HepG2 (cell line): Measurements from ENCODE around the gene PKNOX2. TPM values are rescaled to one million over a fixed set of nuclear protein-coding genes. Genes with fewer than 3 reads are reported as not detected.

Experiments used
- ATAC-seq: fragments of 200-7000 bp; cut with Tn5 transposase; 3 replicates; pipeline ENCODE4 v1.9.1; 2020; ENCODE audit warnings: mild to moderate bottlenecking, moderate library complexity
- BruUV-seq: library from RNA; stranded (reverse); fragments of 400-500 nt; replicated peaks from 2 replicates; lab custom pipeline; 2021; lab: Mats Ljungman, UMichigan
- CTCF ChIA-PET: fragments of 300-600 bp; formaldehyde crosslinking; extraction: SDS; loops from one replicate; lab custom pipeline; 2021; ENCODE audit warnings: low total read pairs, inconsistent platforms, low intra/inter-chr PET ratio; lab: Yijun Ruan, JAX
- POLR2A ChIA-PET: fragments of 350-600 bp; sonication (Branson Sonifier 250); formaldehyde crosslinking; loops from one replicate; lab custom pipeline; 2020; ENCODE audit warnings: antibody characterized with exemption, inconsistent platforms; lab: Yijun Ruan, JAX
- DNase-seq: peaks from one replicate; pipeline ENCODE4 v3.0.0-alpha.2; 2015; ENCODE audit warnings: low spot score
- FAIRE-seq: peaks from 3 replicates; lab custom pipeline; 2011; peaks lifted over from hg19 to GRCh38; lab: Jason Lieb, UNC
- H2AFZ ChIP-seq: one replicate; pipeline ENCODE4 v1.6.1; 2011; ENCODE audit warnings: low read length, inconsistent platforms
- H3K27ac ChIP-seq: fragments of 300-600 bp; 3 replicates; pipeline ENCODE4 v1.8.0; 2011; ENCODE audit warnings: mixed run types, mild to moderate bottlenecking, mixed read lengths, low read length, inconsistent platforms; ENCODE audit not compliant: insufficient read depth; ENCODE audit errors: extremely low read length
- H3K27me3 ChIP-seq, 2 experiments: fragments of 200-600 bp in 1 of 2; 2 replicates in 1 of 2; 3 replicates in 1 of 2; pipeline versions ENCODE4 v1.6.0 to v1.8.0; 2011; ENCODE audit warnings: low read length in 2 of 2, mild to moderate bottlenecking in 2 of 2, moderate library complexity in 2 of 2, inconsistent platforms in 1 of 2; ENCODE audit not compliant: insufficient read depth in 2 of 2, control insufficient read depth in 1 of 2
- H3K36me3 ChIP-seq, 2 experiments: fragments of 200-600 bp in 1 of 2; replicated peaks in 1 of 2; 2 replicates in 1 of 2; 3 replicates in 1 of 2; pipeline versions ENCODE4 v1.5.1 to v1.8.0; 2011; ENCODE audit warnings: low read length in 2 of 2, inconsistent platforms in 1 of 2; ENCODE audit not compliant: insufficient read depth in 2 of 2, control insufficient read depth in 1 of 2
- H3K4me1 ChIP-seq: 2 replicates; pipeline ENCODE4 v1.5.1; 2012; ENCODE audit warnings: low read length, inconsistent platforms; ENCODE audit not compliant: insufficient read depth
- H3K4me2 ChIP-seq: 2 replicates; pipeline ENCODE4 v1.6.0; 2011; ENCODE audit warnings: low read depth, low read length, inconsistent platforms
- H3K4me3 ChIP-seq, 3 experiments: fragments of 200-600 bp in 1 of 3; sonication (generic), shearing (Covaris generic) in 1 of 3; replicated peaks in 1 of 3; 2 replicates each; pipeline ENCODE4 v1.5.1; 2011 to 2016; ENCODE audit warnings: low read length in 3 of 3, inconsistent platforms in 2 of 3, low read depth in 2 of 3, mild to moderate bottlenecking in 2 of 3, control low read depth in 1 of 3, mixed read lengths in 1 of 3; ENCODE audit not compliant: insufficient read depth in 1 of 3
- H3K79me2 ChIP-seq: one replicate; pipeline ENCODE4 v1.6.1; 2011; ENCODE audit warnings: low read length, inconsistent platforms; ENCODE audit not compliant: insufficient read depth
- H3K9ac ChIP-seq: 2 replicates; pipeline ENCODE4 v1.6.0; 2011; ENCODE audit warnings: mild to moderate bottlenecking, low read depth, low read length, inconsistent platforms; ENCODE audit not compliant: insufficient read depth
- H3K9me3 ChIP-seq: 2 replicates; pipeline ENCODE4 v1.5.1; 2012; ENCODE audit warnings: mild to moderate bottlenecking, low read length
- H4K20me1 ChIP-seq: 2 replicates; pipeline ENCODE4 v1.6.0; 2011; ENCODE audit warnings: inconsistent platforms, mild to moderate bottlenecking, low read length, moderate library complexity; ENCODE audit not compliant: insufficient read depth
- DDIT3 ChIP-seq: sonication (generic); formaldehyde crosslinking; IDR thresholded peaks from 2 replicates; pipeline ENCODE4 v1.4.0; 2020; ENCODE audit warnings: mild to moderate bottlenecking, missing genetic modification reagents
- FOXP1 ChIP-seq, 2 experiments: fragments of 450-650 bp in 1 of 2; IDR thresholded peaks; 2 replicates each; pipeline ENCODE4 v1.6.1; 2017 to 2018; ENCODE audit warnings: antibody characterized with exemption in 1 of 2
- GPBP1L1 ChIP-seq: sonication (generic); formaldehyde crosslinking; IDR thresholded peaks from 2 replicates; pipeline ENCODE4 v1.5.0; 2020; ENCODE audit warnings: mild to moderate bottlenecking, missing genetic modification reagents
- HNRNPLL ChIP-seq: fragments of 200-400 bp; formaldehyde crosslinking; IDR thresholded peaks from 2 replicates; pipeline ENCODE4 v1.6.1; 2017; ENCODE audit warnings: mild to moderate bottlenecking, low read depth, low read length; ENCODE audit not compliant: poor library complexity, severe bottlenecking
- POGZ ChIP-seq: sonication (generic); formaldehyde crosslinking; IDR thresholded peaks from 2 replicates; pipeline ENCODE4 v1.4.0; 2020; ENCODE audit warnings: mild to moderate bottlenecking, missing genetic modification reagents
- SATB2 ChIP-seq: sonication (generic); formaldehyde crosslinking; IDR thresholded peaks from 2 replicates; pipeline ENCODE4 v1.5.0; 2020; ENCODE audit warnings: missing genetic modification reagents
- ZFYVE20 ChIP-seq: sonication (generic); formaldehyde crosslinking; IDR thresholded peaks from 2 replicates; pipeline ENCODE4 v1.8.0; 2023; ENCODE audit warnings: low read depth, mild to moderate bottlenecking, moderate library complexity, missing genetic modification reagents, borderline replicate concordance
- ZNF296 ChIP-seq: sonication (generic); formaldehyde crosslinking; conservative IDR thresholded peaks from 2 replicates; pipeline ENCODE4 v1.5.0; 2020; ENCODE audit warnings: mild to moderate bottlenecking, missing genetic modification reagents
- ZNF331 ChIP-seq: sonication (generic); formaldehyde crosslinking; IDR thresholded peaks from 2 replicates; pipeline ENCODE4 v1.4.0; 2020; ENCODE audit warnings: missing genetic modification reagents
- ZNF362 ChIP-seq: sonication (generic); formaldehyde crosslinking; IDR thresholded peaks from 2 replicates; pipeline ENCODE4 v1.4.0; 2020; ENCODE audit warnings: missing genetic modification reagents, mild to moderate bottlenecking, borderline replicate concordance
- ZNF496 ChIP-seq: sonication (generic); formaldehyde crosslinking; IDR thresholded peaks from 2 replicates; pipeline ENCODE4 v1.8.1; 2023; ENCODE audit warnings: mild to moderate bottlenecking, moderate library complexity, missing genetic modification reagents; ENCODE audit not compliant: insufficient replicate concordance
- ZNF614 ChIP-seq: IDR thresholded peaks from 2 replicates; pipeline ENCODE4 v1.6.1; 2018; ENCODE audit warnings: missing biosample characterization, missing genetic modification reagents, inconsistent platforms, borderline replicate concordance
- ZNF691 ChIP-seq: sonication (generic); formaldehyde crosslinking; IDR thresholded peaks from 2 replicates; pipeline ENCODE4 v1.4.0; 2020; ENCODE audit warnings: missing genetic modification reagents, low read depth, mild to moderate bottlenecking, borderline replicate concordance
- ZNF761 ChIP-seq: sonication (generic); formaldehyde crosslinking; conservative IDR thresholded peaks from 2 replicates; pipeline ENCODE4 v1.4.0; 2020; ENCODE audit warnings: mild to moderate bottlenecking, missing genetic modification reagents
- WGBS: methylation state at CpG from one replicate; pipeline ENCODE4 v1.1.6; 2017; ENCODE audit warnings: low lambda C conversion rate; 5-methylcytosine and 5-hydroxymethylcytosine counted together
- in situ Hi-C: cut with HindIII; loops from 2 replicates; pipeline ENCODE4 v1.10.0; 2017; ENCODE audit warnings: low pct_unique_long_range_greater_than_20kb; ENCODE audit not compliant: extremely low pct_ligation_motif_present
- intact Hi-C: fragments of 100-400 bp; cut with micrococcal nuclease; formaldehyde crosslinking; loops from one replicate; pipeline ENCODE4 v1.10.0; 2022; ENCODE audit not compliant: unreplicated experiment
- polyA plus RNA-seq, 8 experiments: library from polyadenylated mRNA; depleted of rRNA in 3 of 8; stranded (reverse) in 7 of 8; unstranded in 1 of 8; fragments of >200 nt; fragmentation: Illumina TruSeq in 4 of 8; extraction: Trizol in 4 of 8; gene quantifications; 2 replicates each; pipeline versions ENCODE4 v1.2.1 to v1.2.3, GENCODE V29; 2011 to 2016; ENCODE audit warnings: low read depth in 4 of 8, missing spikeins in 1 of 8, mixed read lengths in 1 of 8; ENCODE audit not compliant: insufficient read depth in 1 of 8
- total RNA-seq, 5 experiments: library from RNA; depleted of rRNA; stranded (reverse); fragments of >200 nt; fragmentation: Illumina TruSeq; extraction: Trizol; gene quantifications; 2 replicates each; pipeline ENCODE4 v1.2.3, GENCODE V29; 2016; ENCODE audit warnings: low read depth in 1 of 5

The PKNOX2 gene
- total and polyA plus RNA-seq, 2 of the 13 experiments (the other 11 are each of a cell fraction or from before 2014, with no cell fraction given) = not detected

GRCh38 chr11:125242141-125242775 is 77.7 kb downstream of the PKNOX2 start:
- no TSS peak for BruUV-seq
- H2AFZ ChIP-seq = no peak overlapping the region
- no peak for DNase-seq
- POLR2A ChIA-PET = no interaction called here
- H3K27me3 ChIP-seq = peaks cover 0 to 7% of the 10 kb centered on the region in 2 experiments; a peak in 2 of 5 replicates
- in situ Hi-C loops (no loop called here), intact Hi-C loops (no loop called here)
- H3K79me2 ChIP-seq = no peaks in the 10 kb centered on the region
- FAIRE-seq = no peak
- H4K20me1 ChIP-seq = no peaks in the 10 kb centered on the region
- no peak overlapping the region for H3K4me3 ChIP-seq
- no peaks in the 10 kb centered on the region for H3K9me3 ChIP-seq
- H3K4me2 ChIP-seq = no peak overlapping the region
- no peak for ATAC-seq
- TF ChIP-seq ZNF496 (no peak), FOXP1 (IDR thresholded peaks at IDR 0.05) (no peak), FOXP1 (CRISPR knock-in tag; IDR thresholded peaks at IDR 0.05) (no peak), ZNF761 (no peak), POGZ (CRISPR knock-in tag) (no peak), ZNF331 (CRISPR knock-in tag) (no peak), ZNF614 (no peak), HNRNPLL (no peak), ZNF691 (CRISPR knock-in tag) (no peak), DDIT3 (CRISPR knock-in tag) (no peak), ZNF362 (CRISPR knock-in tag) (no peak), ZNF296 (CRISPR knock-in tag) (no peak), GPBP1L1 (CRISPR knock-in tag) (no peak), SATB2 (CRISPR knock-in tag) (no peak), ZFYVE20 (CRISPR knock-in tag) (no peak)
- TF ChIP-seq, all 625 proteins: peak for 0
- Histone ChIP-seq H3K9ac (no peak overlapping the region), H3K4me1 (no peaks in the 10 kb centered on the region), H3K27ac (no peak overlapping the region), H3K36me3 (no peaks in the 10 kb centered on the region)
- 48% methylated on average over 6 of the region's 11 CpGs for WGBS
- CTCF ChIA-PET = no interaction called here
